COLO668 (cell line): Measurements from ENCODE around the gene NELFCD.
"Not testable (repeated sequence)": the region's sequence is repeated elsewhere in the genome, so short reads cannot be mapped to it uniquely, and the experiment has no call there.

Source experiments
- DNase-seq: peaks from one replicate; lab custom pipeline; 2025; ENCODE audit not compliant: unreplicated experiment; lab: John Stamatoyannopoulos, UW

The NELFCD gene, protein sequence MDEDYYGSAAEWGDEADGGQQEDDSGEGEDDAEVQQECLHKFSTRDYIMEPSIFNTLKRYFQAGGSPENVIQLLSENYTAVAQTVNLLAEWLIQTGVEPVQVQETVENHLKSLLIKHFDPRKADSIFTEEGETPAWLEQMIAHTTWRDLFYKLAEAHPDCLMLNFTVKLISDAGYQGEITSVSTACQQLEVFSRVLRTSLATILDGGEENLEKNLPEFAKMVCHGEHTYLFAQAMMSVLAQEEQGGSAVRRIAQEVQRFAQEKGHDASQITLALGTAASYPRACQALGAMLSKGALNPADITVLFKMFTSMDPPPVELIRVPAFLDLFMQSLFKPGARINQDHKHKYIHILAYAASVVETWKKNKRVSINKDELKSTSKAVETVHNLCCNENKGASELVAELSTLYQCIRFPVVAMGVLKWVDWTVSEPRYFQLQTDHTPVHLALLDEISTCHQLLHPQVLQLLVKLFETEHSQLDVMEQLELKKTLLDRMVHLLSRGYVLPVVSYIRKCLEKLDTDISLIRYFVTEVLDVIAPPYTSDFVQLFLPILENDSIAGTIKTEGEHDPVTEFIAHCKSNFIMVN

DNA sequence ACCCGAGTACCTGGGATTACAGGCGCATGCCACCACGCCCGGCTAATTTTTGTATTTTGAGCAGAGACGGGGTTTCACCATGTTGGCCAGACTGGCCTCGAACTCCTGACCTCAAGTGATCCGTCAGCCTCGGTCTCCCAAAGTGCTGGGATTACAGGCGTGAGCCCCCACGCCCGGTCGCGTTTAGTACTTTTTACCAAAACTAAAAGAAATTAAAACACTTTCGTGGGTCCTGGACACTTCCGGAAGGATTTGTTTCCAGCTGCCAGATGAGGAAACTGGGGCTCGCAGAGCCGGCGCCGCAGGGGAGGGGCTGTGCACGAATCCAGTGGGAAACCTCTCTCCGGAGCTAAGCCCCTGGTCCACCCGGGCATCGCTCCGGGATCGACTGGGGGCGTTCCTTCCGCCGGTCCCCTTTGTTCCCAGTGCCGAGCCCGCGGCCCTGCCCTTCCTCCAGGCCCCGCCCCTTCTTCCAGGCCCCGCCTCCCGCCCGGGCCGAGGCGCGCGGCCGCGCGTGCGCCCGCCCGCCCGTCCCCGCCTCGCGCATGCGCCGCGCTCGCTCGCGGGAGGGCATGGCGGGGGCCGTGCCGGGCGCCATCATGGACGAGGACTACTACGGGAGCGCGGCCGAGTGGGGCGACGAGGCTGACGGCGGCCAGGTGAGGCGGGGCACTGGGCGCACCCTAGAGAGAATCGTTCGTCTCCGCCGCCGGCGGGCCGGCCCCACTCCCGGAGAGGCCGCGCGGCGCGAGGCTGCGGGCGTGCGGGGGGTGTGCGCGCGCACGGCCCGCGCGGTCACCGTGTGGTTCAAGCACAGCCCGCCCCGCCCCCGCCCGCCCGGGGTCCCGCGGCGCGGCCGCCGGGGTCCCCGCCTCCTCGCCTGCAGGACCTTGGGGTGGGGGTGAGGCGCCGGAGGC lies at the start of gene NELFCD:
NELFCD (plus strand) TSS at position 546 of the 917 bp plus-strand sequence; CDS start at position 600, 54 bp downstream.
- peak; percentile 96 for DNase-seq

DNA sequence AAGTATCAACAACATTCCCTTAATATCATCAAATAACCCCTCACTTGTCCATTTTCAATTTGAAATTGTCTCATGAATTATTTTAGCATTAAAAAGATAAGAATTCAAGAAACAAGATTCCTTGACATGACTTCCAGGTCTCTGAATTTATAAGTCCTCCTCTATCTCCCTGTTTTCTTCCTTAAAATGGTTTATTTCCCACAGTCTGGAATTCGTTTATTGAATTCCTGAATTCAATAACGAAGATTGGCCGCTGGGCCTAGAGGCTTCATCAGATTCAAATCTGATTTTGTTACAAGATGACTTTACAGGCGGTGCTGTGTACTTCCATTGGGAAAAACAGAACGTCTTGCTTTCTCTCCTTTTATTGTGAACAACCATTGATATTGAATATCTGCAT lies 48.9 kb upstream of the NELFCD start:
- no peak for DNase-seq

DNA sequence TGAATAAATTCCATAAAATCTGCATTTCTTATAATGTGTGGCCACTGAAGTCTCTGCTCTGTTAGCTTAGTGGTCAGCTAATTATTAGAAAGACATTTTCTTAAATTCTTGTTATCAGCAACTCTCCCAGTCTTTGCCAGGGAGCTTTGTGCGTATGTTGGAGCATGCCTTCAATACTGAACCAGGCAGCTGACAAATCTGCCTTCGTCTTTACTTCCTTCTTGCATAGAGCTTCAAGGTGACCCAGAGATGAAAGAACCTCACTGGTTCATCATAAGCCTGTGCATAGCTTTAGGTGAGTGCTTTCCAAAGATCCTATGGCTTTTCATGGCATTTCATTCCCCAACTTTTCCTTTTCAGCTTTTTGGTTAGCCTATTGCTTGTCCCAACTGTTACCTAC lies 43.0 kb upstream of the NELFCD start:
- no peak for DNase-seq

DNA sequence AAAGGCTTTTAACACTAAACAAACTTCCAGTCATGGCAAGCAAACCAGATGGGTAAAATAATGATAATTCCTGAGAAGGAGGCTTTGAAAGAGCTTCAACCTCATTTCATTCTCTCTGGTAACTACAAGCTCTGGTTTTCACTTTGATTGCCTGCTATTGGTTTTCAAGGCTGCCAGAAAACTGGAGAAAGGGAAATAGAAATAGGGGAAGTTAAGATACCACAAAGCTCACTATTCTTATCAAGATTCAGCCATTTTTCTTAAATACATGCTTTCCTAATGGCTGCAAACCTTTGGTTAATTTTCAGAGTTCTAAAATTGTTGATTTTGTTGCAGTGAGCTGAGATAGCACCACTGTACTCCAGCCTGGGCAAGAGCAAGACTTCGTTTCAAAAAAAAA lies 42.5 kb upstream of the NELFCD start:
- DNase-seq = no peak

DNA sequence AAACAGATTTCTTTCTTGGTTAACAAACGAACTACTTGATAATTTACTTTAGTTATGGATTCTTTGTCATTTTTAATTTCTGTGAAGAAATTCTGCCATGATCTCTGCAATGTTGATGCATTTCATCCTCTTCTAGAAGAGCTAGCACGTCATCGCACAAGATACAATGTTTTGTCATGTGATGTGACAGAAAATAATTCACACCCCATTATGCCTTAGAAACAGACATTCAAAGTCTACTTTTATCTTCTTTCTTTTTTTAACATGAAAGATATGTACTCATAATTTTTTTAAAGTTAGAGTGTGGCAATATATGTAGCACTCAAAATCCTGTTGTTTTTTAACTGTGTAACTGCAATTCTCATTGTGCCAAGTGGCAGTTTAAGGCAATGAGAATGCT lies 39.6 kb upstream of the NELFCD start:
- no peak for DNase-seq

DNA sequence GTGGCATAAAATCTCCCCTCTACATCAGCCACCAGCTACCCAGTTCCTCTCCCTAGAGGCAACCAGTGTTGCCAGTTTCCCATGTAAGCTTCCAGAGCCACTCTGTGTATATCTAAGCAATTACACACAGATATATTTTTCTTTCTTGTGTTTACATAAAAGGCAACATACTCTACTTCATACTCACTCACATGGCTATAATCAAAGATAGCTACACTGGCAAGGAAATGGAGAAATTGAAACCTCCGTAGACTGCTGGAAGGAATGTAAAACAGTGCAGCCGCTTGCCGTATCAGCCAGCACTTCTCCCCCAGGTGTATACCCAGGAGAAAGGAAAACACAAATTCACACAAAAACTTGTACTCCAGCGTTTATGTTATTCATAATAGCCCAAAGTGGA lies 38.5 kb upstream of the NELFCD start:
- DNase-seq = no peak

DNA sequence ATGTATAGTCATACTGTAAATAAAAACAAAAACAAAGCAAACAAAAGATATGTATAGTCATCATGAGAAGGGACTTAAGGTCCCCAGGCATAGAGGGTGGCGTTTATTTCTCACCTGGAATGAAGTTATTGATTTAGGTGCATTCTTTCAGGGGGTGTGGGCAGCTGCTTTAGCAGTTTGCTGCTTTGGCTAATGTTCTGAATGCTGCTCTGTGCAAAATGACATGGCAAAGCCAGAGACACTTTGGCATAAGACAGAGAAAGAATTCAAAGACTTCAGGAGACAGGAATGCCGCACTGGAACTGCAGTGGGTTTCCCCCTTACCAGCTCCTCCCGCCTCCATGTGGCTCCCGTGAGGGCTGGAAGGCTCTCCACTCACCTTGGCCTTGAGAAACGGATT lies 36.4 kb upstream of the NELFCD start:
- no peak for DNase-seq

DNA sequence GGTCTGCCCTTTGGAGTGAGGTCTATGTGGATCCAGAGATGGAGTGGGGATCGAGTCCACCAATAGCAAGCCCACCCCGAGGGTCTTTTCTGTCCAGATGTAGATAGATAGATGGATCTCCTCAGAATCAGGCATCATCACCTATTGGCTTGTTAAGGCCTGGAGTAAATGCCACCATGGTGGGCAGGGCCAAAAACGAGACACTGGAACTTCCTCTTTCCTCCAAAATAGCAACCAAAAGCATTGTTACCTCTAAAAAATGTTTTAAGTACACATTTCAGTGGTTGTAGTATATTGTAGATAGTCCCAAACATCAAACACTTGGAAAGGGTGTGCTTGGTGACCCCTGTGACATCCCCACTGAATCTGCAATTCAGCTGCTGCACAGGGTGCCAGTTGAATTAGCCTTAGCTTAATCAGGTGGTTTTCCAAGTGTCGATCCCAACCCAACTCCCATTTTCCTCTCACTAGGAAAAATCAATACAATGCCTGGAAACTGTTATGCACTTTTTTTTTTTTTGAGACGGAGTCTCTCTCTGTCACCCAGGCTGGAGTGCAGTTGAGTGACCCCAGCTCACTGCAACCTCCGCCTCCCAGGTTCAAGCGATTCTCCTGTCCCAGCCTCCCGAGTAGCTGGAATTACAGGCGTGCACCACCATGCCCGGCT lies 35.0 kb upstream of the NELFCD start:
- DNase-seq = no peak

DNA sequence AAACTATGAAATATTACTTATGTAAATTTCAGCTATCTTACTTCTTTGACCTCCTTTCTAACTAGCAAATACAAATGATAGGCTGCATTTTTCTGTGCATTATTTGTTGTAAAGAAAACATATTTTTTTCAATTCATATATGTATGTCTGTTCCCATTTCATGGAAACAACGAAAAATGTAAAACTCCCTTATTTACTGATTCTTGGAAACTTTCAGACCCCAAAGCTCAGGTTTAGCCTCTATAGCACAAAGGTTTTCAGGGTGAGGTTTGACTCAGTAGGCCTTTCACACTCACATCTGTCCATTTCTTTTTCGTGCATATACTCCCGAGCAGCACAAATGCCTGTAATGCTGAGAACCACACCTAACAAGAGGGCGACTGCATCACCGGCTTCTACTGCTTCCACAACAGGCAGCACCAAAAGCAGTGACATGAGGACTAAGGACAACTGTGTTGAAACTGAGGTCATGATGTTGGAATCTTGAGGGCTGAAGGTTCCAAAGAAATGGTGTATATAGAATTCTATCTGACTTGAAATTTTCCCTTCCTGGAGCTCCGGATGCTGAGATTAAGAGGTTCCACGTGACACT lies 33.2 kb upstream of the NELFCD start:
- not testable (repeated sequence) for DNase-seq

DNA sequence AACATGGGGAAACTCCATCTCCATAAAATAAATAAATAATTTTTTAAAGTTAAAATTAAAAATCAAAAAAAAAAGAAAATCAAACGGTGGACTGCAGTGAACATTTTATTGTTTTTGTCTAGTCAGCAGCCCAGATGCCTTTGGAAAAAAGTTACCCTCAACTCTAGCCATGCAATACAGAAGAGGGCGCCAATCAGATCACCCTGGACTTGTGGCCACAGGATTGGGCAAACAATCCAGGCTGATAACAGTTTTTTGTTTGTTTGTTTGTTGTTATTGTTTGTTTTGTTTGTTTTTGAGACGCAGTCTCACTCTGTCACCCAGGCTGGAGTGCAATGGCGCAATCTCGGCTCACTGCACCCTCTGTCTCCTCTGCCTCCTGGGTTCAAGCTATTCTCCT lies 30.5 kb upstream of the NELFCD start:
- no peak for DNase-seq

DNA sequence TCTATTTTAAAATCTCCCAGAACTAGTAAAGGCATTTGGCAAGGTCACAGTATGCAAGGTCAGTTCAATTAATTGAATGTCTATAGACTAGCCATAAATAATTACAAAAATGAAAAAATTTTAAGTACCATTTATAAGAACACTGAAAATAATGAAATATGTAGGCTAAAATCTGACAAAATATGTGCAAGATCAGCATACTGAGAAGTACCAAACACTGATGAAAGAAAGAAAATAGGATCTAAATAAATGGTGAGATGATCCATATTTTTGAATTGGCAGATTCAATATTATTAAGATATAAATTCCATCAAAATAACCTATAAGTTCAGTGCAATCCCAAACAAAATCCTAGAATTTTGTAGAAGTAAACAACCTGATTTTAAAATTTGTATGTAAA lies 28.0 kb upstream of the NELFCD start:
- DNase-seq = no peak

DNA sequence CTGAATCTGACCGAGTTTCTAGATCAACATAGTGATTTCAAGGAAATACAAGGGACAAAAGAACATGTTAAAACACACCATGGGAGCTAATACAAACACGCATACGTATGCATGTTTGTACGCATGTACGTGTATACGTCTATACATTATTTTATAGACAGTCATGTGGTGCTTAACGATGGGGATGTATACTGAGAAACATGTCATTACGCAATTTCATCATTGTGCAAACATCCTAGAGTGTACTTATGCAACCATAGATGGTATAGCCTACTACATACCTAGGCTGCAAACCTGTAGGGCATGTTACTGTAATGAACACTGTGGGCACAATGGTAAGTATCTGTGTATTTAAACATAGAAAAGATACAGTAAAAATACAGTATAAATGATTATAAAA lies 25.0 kb upstream of the NELFCD start:
- no peak for DNase-seq

DNA sequence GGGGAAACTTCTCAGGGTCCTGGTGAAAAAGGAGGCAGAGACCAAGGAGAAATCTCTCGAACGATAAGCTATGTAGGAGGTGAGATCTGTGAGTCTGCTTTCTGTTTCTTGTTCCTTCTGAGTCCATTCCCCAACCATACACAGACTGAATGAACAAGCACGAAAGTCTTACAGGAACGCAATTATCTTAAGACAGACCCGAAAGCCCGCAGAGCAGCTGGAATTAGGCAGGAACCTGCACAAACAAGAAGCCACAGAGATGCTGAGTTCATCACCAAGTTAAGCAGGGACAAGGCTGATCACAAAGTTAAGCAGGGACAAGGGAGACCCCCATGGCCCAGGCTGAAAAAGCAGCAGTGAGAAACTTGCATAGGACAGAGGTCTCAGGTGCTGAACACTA lies 21.4 kb upstream of the NELFCD start:
- DNase-seq = no peak

DNA sequence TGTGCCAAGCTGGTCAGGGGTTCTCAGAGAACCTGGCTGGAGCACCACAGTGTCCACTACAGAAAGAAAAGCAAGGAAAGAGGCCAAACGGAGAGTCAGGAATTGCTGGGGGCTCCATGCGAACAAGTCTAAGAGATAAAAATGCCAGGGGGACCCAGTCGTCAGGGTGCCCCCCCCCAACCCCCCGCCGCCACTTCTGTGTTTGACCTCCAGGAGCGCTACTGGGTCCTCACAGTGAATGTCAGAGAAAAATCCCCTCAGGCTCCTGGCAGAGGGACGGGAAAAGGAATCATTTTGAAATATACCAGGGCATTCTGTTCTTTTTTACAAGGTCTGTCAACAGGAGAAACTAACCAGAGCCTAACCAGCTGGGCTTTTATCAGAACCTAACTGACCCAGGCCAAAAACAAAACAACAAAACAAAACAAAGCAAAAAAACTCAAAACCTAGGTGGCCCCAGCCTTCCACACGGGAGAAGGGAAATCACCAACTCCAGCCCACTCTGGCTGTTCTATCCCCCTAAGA lies 17.9 kb upstream of the NELFCD start:
- DNase-seq = no peak

DNA sequence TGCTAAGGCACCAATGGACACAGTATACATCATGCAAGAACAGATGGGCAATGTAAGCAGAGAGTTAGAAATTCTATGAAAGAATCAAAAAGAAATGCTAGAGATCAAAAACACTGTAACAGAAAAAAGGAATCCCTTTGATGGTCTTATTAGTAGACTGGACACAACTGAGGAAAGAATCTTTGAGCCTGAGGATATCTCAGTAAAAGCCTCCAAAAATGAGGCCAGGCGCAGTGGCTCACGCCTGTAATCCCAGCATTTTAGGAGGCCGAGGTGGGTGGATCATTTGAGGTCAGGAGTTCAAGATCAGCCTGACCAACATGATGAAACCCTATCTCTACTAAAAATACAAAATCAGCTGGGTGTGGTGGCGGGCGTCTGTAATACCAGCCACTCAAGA lies 17.1 kb upstream of the NELFCD start:
- DNase-seq = not testable (repeated sequence)

DNA sequence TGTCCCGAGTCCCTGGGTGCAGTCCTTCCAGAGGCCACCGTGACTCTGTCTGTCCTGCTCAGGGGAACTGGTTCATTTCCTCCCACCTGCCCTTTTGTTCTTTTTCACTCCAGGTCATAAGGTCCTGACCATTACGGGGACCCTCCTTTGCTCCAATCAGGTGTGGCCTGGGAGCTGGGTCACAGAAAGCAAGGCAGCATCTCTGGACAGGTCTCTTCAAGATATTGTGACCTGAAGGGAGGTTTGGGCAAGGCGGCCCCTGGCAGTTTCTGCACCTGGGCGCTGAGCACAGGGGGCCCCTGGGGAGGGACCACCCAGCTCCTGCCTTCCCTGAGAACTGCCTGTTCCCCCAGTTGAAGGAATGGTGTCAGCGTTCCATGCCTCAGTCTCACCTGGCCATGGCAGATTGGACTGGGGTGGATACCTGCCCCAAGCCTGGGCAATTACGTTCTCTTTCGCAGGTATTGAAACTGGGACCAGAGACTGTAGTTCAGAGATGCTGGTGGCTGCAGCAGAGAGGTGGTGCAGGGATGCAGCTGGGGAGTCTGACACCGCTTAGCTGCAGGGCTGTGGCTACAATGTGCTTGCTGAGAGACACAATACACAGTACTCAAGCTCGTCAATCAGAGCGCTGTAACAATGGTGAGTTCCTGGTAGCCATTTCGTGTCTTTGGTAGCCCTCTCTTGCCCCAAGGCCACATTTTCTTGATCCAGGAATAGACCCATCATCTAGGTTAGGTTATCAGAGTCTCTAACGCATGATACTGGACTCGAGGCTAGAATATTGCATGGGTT lies 15.6 kb upstream of the NELFCD start:
- no peak for DNase-seq

DNA sequence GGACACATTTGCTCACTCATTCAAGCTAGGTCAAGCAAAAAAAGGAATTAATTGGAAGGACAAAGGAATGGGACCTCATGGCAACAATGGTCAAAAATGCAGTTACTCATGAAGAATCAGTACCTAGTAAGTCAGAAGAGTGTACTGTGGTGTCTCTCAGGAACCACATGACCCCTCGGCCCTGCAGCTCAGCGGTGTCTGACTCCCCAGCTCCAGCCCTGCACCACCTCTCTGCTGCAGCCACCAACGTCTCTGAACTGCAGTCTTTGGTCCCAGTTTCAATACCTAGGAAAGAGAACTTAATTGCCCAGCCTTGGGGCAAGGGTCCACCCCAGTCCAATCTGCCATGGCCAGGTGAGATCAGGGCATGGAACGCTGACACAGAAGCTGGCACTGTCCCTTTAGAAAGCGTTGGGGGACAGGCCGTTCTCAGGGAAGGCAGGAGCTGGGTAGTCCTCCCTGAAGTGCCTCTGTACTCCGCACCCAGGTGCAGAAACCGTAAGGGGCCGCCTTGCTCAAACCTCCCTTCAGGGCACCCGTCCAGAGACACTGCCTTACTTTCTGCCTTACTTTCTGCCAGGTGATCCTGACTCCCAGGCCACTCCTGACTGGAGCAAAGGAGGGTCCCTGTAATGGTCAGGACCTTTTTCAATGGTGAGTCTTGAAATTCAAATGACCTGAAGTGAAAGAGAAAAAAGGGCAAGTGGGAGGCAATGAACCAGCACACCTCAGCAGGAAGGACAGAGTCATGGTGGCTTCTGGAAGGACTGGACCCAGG lies 13.2 kb upstream of the NELFCD start:
- no peak for DNase-seq

DNA sequence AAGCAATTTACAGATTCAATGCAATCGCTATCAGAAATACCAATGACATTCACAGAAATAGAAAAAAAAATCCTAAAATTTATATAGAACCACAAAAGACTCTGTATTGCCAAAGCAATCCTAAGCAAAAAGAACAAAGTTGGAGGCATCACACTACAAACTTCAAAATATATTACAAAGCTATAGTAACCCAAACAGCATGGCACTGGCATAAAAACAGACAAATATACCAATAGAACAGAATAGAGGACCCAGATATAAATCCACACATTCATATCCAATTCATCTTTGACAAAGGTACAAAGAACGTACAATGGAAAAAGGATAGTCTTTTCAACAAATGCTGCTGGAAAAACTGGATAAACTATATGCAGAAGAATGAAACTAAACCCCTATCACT lies 11.6 kb upstream of the NELFCD start:
- no peak for DNase-seq

DNA sequence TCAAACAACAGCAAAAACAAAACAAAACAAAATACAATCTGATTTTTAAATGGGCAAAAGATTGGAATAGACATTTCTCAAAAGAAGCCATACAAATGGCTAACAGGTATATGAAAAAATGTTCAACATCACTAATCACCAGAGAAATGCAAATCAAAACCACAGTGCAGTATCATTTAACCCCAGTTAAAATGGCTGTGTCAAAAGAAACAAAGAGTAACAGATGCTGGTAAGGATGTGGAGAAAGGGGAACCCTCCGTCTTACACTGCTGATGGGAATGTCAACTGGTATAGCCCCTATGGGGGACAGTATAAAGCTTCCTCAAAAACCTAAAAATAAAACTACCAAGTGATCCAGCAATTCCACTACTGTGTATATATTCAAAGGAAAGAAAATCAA lies 10.9 kb upstream of the NELFCD start:
- DNase-seq = no peak
